22Rv1 (cell line): Measurements from ENCODE around the gene GPER1.

Experiments used
- H3K27ac ChIP-seq: fragments of 450-650 bp; 2 replicates; pipeline ENCODE4 v1.5.1; 2017
- ZFX ChIP-seq: fragments of 450-650 bp; IDR thresholded peaks from 2 replicates; pipeline ENCODE4 v1.6.1; 2017; ENCODE audit warnings: antibody characterized with exemption, borderline replicate concordance
- TF ChIP-seq, protein P1 (sequence below): fragments of 450-650 bp; IDR thresholded peaks from 2 replicates; pipeline ENCODE4 v1.5.1; 2017; ENCODE audit warnings: mild to moderate bottlenecking

Gene GPER1

GRCh38 chr7:1065263-1065584 lies 22.7 kb upstream of the GPER1 start:
- no peak overlapping the region for H3K27ac ChIP-seq
- no peak for TF ChIP-seq ZFX

GRCh38 chr7:1065585-1066241 lies 22.2 kb upstream of the GPER1 start:
- H3K27ac ChIP-seq = no peak overlapping the region
- TF ChIP-seq, protein P1, sequence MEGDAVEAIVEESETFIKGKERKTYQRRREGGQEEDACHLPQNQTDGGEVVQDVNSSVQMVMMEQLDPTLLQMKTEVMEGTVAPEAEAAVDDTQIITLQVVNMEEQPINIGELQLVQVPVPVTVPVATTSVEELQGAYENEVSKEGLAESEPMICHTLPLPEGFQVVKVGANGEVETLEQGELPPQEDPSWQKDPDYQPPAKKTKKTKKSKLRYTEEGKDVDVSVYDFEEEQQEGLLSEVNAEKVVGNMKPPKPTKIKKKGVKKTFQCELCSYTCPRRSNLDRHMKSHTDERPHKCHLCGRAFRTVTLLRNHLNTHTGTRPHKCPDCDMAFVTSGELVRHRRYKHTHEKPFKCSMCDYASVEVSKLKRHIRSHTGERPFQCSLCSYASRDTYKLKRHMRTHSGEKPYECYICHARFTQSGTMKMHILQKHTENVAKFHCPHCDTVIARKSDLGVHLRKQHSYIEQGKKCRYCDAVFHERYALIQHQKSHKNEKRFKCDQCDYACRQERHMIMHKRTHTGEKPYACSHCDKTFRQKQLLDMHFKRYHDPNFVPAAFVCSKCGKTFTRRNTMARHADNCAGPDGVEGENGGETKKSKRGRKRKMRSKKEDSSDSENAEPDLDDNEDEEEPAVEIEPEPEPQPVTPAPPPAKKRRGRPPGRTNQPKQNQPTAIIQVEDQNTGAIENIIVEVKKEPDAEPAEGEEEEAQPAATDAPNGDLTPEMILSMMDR = peak; percentile 94
- TF ChIP-seq ZFX = no peak

DNA sequence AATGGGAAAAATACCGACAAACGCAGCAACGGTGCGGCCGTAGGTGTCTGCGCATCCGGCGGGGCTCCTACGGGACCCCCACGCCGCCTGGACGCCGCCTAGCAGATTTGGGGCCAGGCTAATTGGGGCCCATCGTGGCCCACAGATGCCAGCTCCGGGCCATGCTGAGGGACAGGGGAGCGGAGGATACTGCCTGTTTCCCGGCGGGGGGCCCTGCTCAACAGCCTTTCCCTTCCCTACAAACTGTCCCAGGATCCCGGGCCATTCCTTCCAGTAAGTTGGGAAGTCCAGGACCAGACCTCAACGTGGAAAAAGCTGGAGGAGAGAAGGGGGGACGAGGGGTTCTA lies 21.7 kb upstream of the GPER1 start:
- no peak for TF ChIP-seq ZFX
- TF ChIP-seq, protein P1 = no peak
- no peak overlapping the region for H3K27ac ChIP-seq

- TF ChIP-seq, protein P1 = no peak
- no peak for TF ChIP-seq ZFX
- H3K27ac ChIP-seq = no peak overlapping the region
Measured at GRCh38 chr7:1068013-1068412, 19.9 kb upstream of the GPER1 start.

GRCh38 chr7:1068619-1069018 lies 19.3 kb upstream of the GPER1 start:
- TF ChIP-seq, protein P1 = no peak
- TF ChIP-seq ZFX = no peak
- H3K27ac ChIP-seq = no peak overlapping the region

- no peak overlapping the region for H3K27ac ChIP-seq
- no peak for TF ChIP-seq ZFX
- TF ChIP-seq, protein P1 = no peak
Measured at GRCh38 chr7:1070544-1071011, 17.3 kb upstream of the GPER1 start.

DNA sequence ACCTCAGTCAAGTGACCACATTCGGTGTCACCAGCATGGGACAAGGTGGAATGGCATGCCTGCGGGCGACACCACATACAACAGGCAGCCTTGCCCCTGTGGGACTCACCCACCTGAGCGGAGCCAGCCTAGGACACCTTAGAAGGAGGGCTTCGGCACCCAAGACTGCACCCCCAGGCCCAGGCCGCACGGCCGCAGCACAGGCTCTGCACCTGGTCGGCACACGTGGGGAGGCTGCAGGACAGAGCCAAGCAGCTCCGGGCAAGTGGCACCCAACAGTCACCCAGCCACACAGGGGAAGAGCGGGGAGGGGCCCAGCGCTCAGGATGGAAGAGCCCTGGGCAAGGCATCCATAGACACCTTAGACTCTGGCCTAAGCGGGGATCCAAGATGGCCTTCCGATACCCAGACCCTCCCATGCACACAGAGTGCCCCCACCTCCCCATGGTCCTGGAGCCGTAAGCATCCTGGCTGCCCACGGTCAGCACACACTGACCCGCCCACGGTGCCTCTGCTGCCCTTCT lies 16.1 kb upstream of the GPER1 start:
- TF ChIP-seq, protein P1 = no peak
- TF ChIP-seq ZFX = no peak
- no peak overlapping the region for H3K27ac ChIP-seq
